Osteoblast (primary cell): Measurements from ENCODE around the gene RAPGEFL1. TPM values are rescaled to one million over a fixed set of nuclear protein-coding genes. Genes with fewer than 3 reads are reported as not detected.
A peak's percentile ranks its signal among the peaks of the same experiment; 100 is the strongest.

Experiments used
- DNase-seq: peaks from one replicate; pipeline ENCODE4 v3.0.0; 2011; ENCODE audit warnings: low spot score, mixed read lengths; ENCODE audit not compliant: insufficient read length; ENCODE audit errors: missing footprints
- H2AFZ ChIP-seq: 2 replicates; pipeline ENCODE4 v1.6.0; 2011; ENCODE audit warnings: mild to moderate bottlenecking, low read length
- H3K27ac ChIP-seq: 2 replicates; pipeline ENCODE4 v1.5.1; 2011; ENCODE audit warnings: mild to moderate bottlenecking, low read depth, low read length, moderate library complexity
- H3K27me3 ChIP-seq: 2 replicates; pipeline ENCODE4 v1.6.0; 2012; ENCODE audit warnings: mild to moderate bottlenecking, control low read depth, inconsistent platforms, low read length, moderate library complexity; ENCODE audit not compliant: insufficient read depth
- H3K36me3 ChIP-seq: 2 replicates; pipeline ENCODE4 v1.5.1; 2011; ENCODE audit warnings: mild to moderate bottlenecking, low read length, control low read depth, moderate library complexity; ENCODE audit not compliant: insufficient read depth
- H3K4me1 ChIP-seq: 2 replicates; pipeline ENCODE4 v1.5.1; 2011; ENCODE audit warnings: mild to moderate bottlenecking, low read length, control low read depth, moderate library complexity; ENCODE audit not compliant: insufficient read depth
- H3K4me2 ChIP-seq: 2 replicates; pipeline ENCODE4 v1.6.0; 2011; ENCODE audit warnings: mild to moderate bottlenecking, low read length; ENCODE audit not compliant: insufficient read depth
- H3K4me3 ChIP-seq: fragments of 200-600 bp; sonication (generic); 3 replicates; pipeline ENCODE4 v1.5.1; 2012; ENCODE audit warnings: mild to moderate bottlenecking, low read length, inconsistent platforms; ENCODE audit not compliant: insufficient read depth
- H3K79me2 ChIP-seq: 2 replicates; pipeline ENCODE4 v1.6.0; 2012; ENCODE audit warnings: mild to moderate bottlenecking, low read length, control low read depth, inconsistent platforms; ENCODE audit not compliant: insufficient read depth
- H3K9me3 ChIP-seq: 2 replicates; pipeline ENCODE4 v1.5.1; 2011; ENCODE audit warnings: low read depth, low read length, control low read depth
- H4K20me1 ChIP-seq: 2 replicates; pipeline ENCODE4 v1.6.0; 2012; ENCODE audit warnings: mild to moderate bottlenecking, low read length, control low read depth; ENCODE audit not compliant: insufficient read depth
- CTCF ChIP-seq: IDR thresholded peaks from 2 replicates; pipeline ENCODE4 v1.5.1; 2011; ENCODE audit warnings: mild to moderate bottlenecking, low read depth, low read length, moderate library complexity; ENCODE audit errors: extremely low read depth
- total RNA-seq: library from RNA; depleted of rRNA; stranded (reverse); fragments of >200 nt; gene quantifications from 2 replicates; pipeline ENCODE4 v1.2.3, GENCODE V29; 2012

Gene RAPGEFL1
- 1.4 and 2.1 TPM in 2 replicates for total RNA-seq

GRCh38 chr17:40177275-40177874 lies at the start of gene RAPGEFL1:
RAPGEFL1 (plus strand) TSS chr17:40177470; CDS start chr17:40177862, 392 bp downstream.
- Histone ChIP-seq H3K4me1 (peaks cover 17% of the 10 kb centered on the region), H3K27me3 (no peaks in the 10 kb centered on the region), H3K9me3 (no peaks in the 10 kb centered on the region), H3K27ac (no peak within 1 kb of the TSS), H3K79me2 (no peaks in the 10 kb centered on the region), H2AFZ (peak within 1 kb of the TSS; percentile 47), H4K20me1 (peaks cover 5% of the 10 kb centered on the region), H3K4me2 (peak within 1 kb of the TSS; percentile 76), H3K4me3 (peak within 1 kb of the TSS; percentile 72), H3K36me3 (peaks cover 11% of the 10 kb centered on the region)
- peak; percentile 97 for DNase-seq
- TF ChIP-seq CTCF: no peak

DNA sequence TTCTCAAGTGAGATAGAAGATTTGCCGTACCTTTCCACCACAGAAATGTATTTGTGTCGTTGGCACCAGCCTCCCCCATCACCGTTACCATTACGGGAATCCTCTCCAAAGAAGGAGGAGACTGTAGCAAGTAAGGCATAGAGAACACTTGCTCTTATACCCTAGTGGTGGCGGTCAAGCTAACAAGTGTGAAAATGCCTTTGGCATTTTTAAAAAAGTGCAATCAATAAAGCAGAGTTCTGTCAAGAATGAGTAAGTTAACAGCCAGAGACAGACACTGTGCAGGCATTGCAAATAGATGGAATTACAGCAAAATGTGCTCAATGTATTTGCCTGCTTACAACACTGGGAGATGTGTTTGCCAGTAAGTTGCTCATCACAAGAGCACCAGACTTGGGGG lies 47.8 kb upstream of the RAPGEFL1 start:
- H3K36me3 ChIP-seq: peaks cover 85% of the 10 kb centered on the region

GRCh38 chr17:40130352-40131042 lies 46.8 kb upstream of the RAPGEFL1 start:
- peaks cover 83% of the 10 kb centered on the region for H3K79me2 ChIP-seq
- no peaks in the 10 kb centered on the region for H3K4me1 ChIP-seq
- H3K36me3 ChIP-seq: peaks cover 95% of the 10 kb centered on the region
- H3K4me3 ChIP-seq: no peak overlapping the region
- H3K27ac ChIP-seq: peak overlapping the region; percentile 31
- DNase-seq: no peak
- no peaks in the 10 kb centered on the region for H3K27me3 ChIP-seq
- H3K9me3 ChIP-seq: no peaks in the 10 kb centered on the region
- peaks cover 22% of the 10 kb centered on the region for H4K20me1 ChIP-seq
- no peak overlapping the region for H3K4me2 ChIP-seq
- no peak for TF ChIP-seq CTCF
- H2AFZ ChIP-seq: no peak overlapping the region

More for the DNA sequence above, 47.8 kb upstream of the RAPGEFL1 start:
- no peak for DNase-seq
- H3K4me2 ChIP-seq: no peak overlapping the region
- no peak overlapping the region for H2AFZ ChIP-seq
- no peak for TF ChIP-seq CTCF
- H3K79me2 ChIP-seq: peaks cover 84% of the 10 kb centered on the region
- H3K4me3 ChIP-seq: no peak overlapping the region
- H3K27me3 ChIP-seq: no peaks in the 10 kb centered on the region
- H3K4me1 ChIP-seq: peaks cover 2% of the 10 kb centered on the region
- H3K9me3 ChIP-seq: no peaks in the 10 kb centered on the region
- H4K20me1 ChIP-seq: peaks cover 31% of the 10 kb centered on the region
- no peak overlapping the region for H3K27ac ChIP-seq

- Histone ChIP-seq H4K20me1 (peaks cover 7% of the 10 kb centered on the region), H3K36me3 (peaks cover 82% of the 10 kb centered on the region)
- TF ChIP-seq CTCF: no peak
Observed at GRCh38 chr17:40134184-40134583, 43.1 kb upstream of the RAPGEFL1 start.

More at GRCh38 chr17:40134184-40134583, 43.1 kb upstream of the RAPGEFL1 start:
- H3K27ac ChIP-seq: no peak overlapping the region
- no peaks in the 10 kb centered on the region for H3K9me3 ChIP-seq
- no peak overlapping the region for H3K4me2 ChIP-seq
- H3K79me2 ChIP-seq: peaks cover 79% of the 10 kb centered on the region
- H2AFZ ChIP-seq: no peak overlapping the region
- no peak for DNase-seq
- no peaks in the 10 kb centered on the region for H3K27me3 ChIP-seq
- no peak overlapping the region for H3K4me3 ChIP-seq
- H3K4me1 ChIP-seq: peaks cover 4% of the 10 kb centered on the region
